T-cell (primary cell): ENCODE results near the gene TRPM5. TPM values are rescaled to one million over a fixed set of nuclear protein-coding genes. Genes with fewer than 3 reads are reported as not detected.

ENCODE experiments used
- ATAC-seq, 4 experiments: fragments of 200-7000 bp in 3 of 4; fragments of 150-1000 bp in 1 of 4; cut with Tn5 transposase; replicated peaks in 1 of 4; 1 replicate in 3 of 4; 2 replicates in 1 of 4; pipeline ENCODE4 v1.10.0; 2021; ENCODE audit warnings: moderate library complexity in 3 of 4, mild to moderate bottlenecking in 2 of 4, moderate number of reproducible peaks in 1 of 4
- CTCF ChIA-PET, 2 donors: fragments of 300-600 bp; sonication (Branson Sonifier 250); formaldehyde crosslinking; loops; one replicate each; lab custom pipeline; 2022; ENCODE audit warnings: antibody characterized with exemption in 2 of 2; lab: Charles Lee
- POLR2A ChIA-PET, 2 donors: fragments of 300-600 bp; sonication (Branson Sonifier 250); formaldehyde crosslinking; loops; one replicate each; lab custom pipeline; 2022; ENCODE audit warnings: antibody characterized with exemption in 2 of 2; lab: Charles Lee
- DNase-seq, 35 experiments: peaks; one replicate each; pipeline versions ENCODE4 v3.0.0 to v3.0.0-alpha.2; 2013 to 2023
- H3K27ac ChIP-seq: one replicate; pipeline ENCODE4 v1.5.1; 2013; ENCODE audit warnings: low read length
- H3K27me3 ChIP-seq, 2 experiments: replicated peaks in 1 of 2; 1 replicate in 1 of 2; 2 replicates in 1 of 2; pipeline versions ENCODE4 v1.6.1 to v1.7.0; 2013; ENCODE audit warnings: low read length in 1 of 2, mixed read lengths in 1 of 2; ENCODE audit not compliant: control insufficient read depth in 2 of 2, insufficient read depth in 2 of 2; ENCODE audit errors: extremely low read depth in 1 of 2
- H3K36me3 ChIP-seq, 2 donors: 1 replicate in 1 of 2; 2 replicates in 1 of 2; pipeline versions ENCODE4 v1.6.1 to v1.7.0; 2013; ENCODE audit warnings: low read length in 1 of 2; ENCODE audit not compliant: control insufficient read depth in 2 of 2, insufficient read depth in 1 of 2; ENCODE audit errors: extremely low read depth in 1 of 2
- H3K4me1 ChIP-seq, 2 experiments: 1 replicate in 1 of 2; 2 replicates in 1 of 2; pipeline versions ENCODE4 v1.6.1 to v1.7.0; 2013; ENCODE audit warnings: low read length in 2 of 2, mixed read lengths in 1 of 2; ENCODE audit not compliant: insufficient read depth in 2 of 2, control insufficient read depth in 1 of 2; ENCODE audit errors: extremely low read depth in 1 of 2
- H3K4me3 ChIP-seq, 2 donors: 1 replicate in 1 of 2; 2 replicates in 1 of 2; pipeline versions ENCODE4 v1.5.1 to v1.7.0; 2013; ENCODE audit warnings: mild to moderate bottlenecking in 2 of 2, low read length in 1 of 2, moderate library complexity in 1 of 2; ENCODE audit not compliant: control insufficient read depth in 1 of 2; ENCODE audit errors: extremely low read depth in 1 of 2
- H3K9me3 ChIP-seq: 2 replicates; pipeline ENCODE4 v1.7.0; 2013
- H3K27ac Mint-ChIP-seq, 2 donors: one replicate each; pipeline ENCODE4 v1.8.0; 2020 to 2021; ENCODE audit warnings: mild to moderate bottlenecking in 2 of 2, mixed read lengths in 2 of 2
- H3K27me3 Mint-ChIP-seq, 2 donors: one replicate each; pipeline ENCODE4 v1.8.0; 2021 to 2022; ENCODE audit warnings: mixed read lengths in 2 of 2
- H3K36me3 Mint-ChIP-seq: one replicate; pipeline ENCODE4 v1.8.0; 2021; ENCODE audit warnings: mixed read lengths
- H3K4me1 Mint-ChIP-seq, 3 donors: one replicate each; pipeline ENCODE4 v1.8.0; 2020 to 2022; ENCODE audit warnings: mixed read lengths in 3 of 3, mild to moderate bottlenecking in 1 of 3
- H3K4me3 Mint-ChIP-seq, 3 donors: one replicate each; pipeline ENCODE4 v1.8.0; 2020 to 2022; ENCODE audit warnings: mild to moderate bottlenecking in 3 of 3, mixed read lengths in 3 of 3, moderate library complexity in 3 of 3
- H3K9me3 Mint-ChIP-seq, 3 donors: one replicate each; pipeline ENCODE4 v1.8.0; 2020 to 2022; ENCODE audit warnings: mixed read lengths in 3 of 3
- WGBS: methylation state at CpG from one replicate; pipeline ENCODE4 v1.1.5; 2013; ENCODE audit warnings: missing lambda C conversion rate; ENCODE audit not compliant: insufficient coverage; 5-methylcytosine and 5-hydroxymethylcytosine counted together
- total RNA-seq, 35 experiments: library from RNA in 6 of 35; stranded (reverse) in 6 of 35; fragments of 120-200 nt in 1 of 35; gene quantifications; one replicate each; pipeline versions ENCODE4 v1.2.1 to v1.2.4 and lab custom pipeline; 2013 to 2026

The TRPM5 gene
- total RNA-seq, 5 donors from 2014 or later (not counting 1 experiment from before 2014, with no cell fraction given) = 0.07 to 0.73 (median 0.22) TPM

DNA sequence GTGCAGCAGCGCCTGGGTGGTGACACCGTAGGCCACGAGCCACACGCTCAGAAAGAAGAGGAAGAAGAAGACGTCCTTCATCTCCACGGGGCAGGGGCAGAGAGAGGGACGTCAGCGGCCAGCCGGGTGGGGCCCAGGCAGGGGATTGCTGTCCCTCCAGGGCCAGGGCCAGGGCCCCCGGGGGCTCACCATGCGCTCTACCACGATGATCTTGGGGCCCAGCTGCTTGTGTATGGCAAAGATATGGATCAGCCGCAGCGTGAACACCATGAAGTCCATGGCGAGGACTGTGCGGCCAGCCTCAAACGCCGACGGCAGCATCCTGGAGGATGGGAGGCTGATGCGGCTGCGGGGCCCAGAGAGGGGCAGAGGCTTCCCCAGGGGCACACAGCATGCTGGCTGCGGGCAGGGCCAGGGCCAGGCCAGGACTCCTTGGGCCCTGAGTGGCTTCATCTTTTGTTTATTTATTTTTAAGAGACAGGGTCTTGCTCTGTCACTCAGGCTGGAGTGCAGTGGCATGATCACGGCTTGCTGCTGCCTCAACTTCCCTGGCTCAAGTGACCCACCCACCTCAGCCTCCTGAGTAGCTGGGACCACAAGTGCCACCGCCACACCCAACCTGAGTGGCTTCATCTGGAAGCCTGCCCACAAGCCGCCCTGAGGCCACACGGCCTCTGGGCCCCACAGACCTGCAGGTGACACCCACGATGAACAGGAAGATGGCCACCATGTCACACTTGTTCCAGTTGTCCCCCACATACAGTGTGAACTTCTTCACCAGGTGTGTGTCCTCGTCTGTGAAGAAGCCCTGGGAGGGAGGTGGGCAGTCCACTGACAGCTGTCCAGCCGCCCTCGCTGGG, 32.6 kb downstream of the TRPM5 start:
- no peak overlapping the region for H3K27ac ChIP-seq
- H3K4me3 ChIP-seq = no peak overlapping the region
- Mint-ChIP-seq H3K27ac (no peak overlapping the region), H3K27me3 (no peaks in the 10 kb centered on the region), H3K4me3 (no peak overlapping the region), H3K9me3 (no peaks in the 10 kb centered on the region), H3K4me1 (no peaks in the 10 kb centered on the region), H3K36me3 (no peaks in the 10 kb centered on the region)
- DNase-seq (no peak), ATAC-seq (no peak)
- CTCF ChIA-PET = no interaction called here
- POLR2A ChIA-PET = no interaction called here
- peaks cover 0 to 4% of the 10 kb centered on the region in 2 experiments for H3K27me3 ChIP-seq
- WGBS = 72% methylated on average over 26 of the region's 30 CpGs
- H3K9me3 ChIP-seq = no peaks in the 10 kb centered on the region
- no peaks in the 10 kb centered on the region for H3K4me1 ChIP-seq
- no peaks in the 10 kb centered on the region for H3K36me3 ChIP-seq

DNA sequence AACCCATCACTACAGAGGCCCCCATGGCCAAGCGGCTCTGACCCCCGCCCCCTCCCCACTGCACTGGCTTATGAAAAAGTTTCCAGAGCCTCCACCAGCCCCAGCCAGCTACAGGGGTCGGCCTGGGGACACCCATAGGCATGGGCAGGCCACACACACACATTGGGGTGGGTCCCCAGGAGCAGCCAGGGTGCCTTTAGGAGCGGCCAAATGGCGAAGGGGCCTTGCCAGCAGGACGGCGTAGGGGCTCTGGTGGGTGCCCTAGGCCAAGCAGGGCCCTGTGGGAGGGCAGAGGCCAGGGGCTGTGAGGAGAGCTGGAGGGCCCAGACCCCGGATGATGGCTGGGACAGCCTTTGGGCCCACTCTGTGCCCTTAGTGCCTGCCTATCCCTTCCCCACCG, 33.7 kb downstream of the TRPM5 start:
- no peaks in the 10 kb centered on the region for H3K9me3 ChIP-seq
- Mint-ChIP-seq H3K4me1 (no peaks in the 10 kb centered on the region), H3K27ac (no peak overlapping the region), H3K9me3 (no peaks in the 10 kb centered on the region), H3K27me3 (no peaks in the 10 kb centered on the region), H3K36me3 (no peaks in the 10 kb centered on the region), H3K4me3 (no peak overlapping the region)
- peaks cover 0 to 4% of the 10 kb centered on the region in 2 experiments for H3K27me3 ChIP-seq
- WGBS = 56% methylated on average over 8 of the region's 9 CpGs
- no peaks in the 10 kb centered on the region for H3K36me3 ChIP-seq
- no peak overlapping the region for H3K4me3 ChIP-seq
- CTCF ChIA-PET = no interaction called here
- H3K27ac ChIP-seq = no peak overlapping the region
- POLR2A ChIA-PET = no interaction called here
- H3K4me1 ChIP-seq = no peaks in the 10 kb centered on the region
- ATAC-seq = no peak
- no peak for DNase-seq

DNA sequence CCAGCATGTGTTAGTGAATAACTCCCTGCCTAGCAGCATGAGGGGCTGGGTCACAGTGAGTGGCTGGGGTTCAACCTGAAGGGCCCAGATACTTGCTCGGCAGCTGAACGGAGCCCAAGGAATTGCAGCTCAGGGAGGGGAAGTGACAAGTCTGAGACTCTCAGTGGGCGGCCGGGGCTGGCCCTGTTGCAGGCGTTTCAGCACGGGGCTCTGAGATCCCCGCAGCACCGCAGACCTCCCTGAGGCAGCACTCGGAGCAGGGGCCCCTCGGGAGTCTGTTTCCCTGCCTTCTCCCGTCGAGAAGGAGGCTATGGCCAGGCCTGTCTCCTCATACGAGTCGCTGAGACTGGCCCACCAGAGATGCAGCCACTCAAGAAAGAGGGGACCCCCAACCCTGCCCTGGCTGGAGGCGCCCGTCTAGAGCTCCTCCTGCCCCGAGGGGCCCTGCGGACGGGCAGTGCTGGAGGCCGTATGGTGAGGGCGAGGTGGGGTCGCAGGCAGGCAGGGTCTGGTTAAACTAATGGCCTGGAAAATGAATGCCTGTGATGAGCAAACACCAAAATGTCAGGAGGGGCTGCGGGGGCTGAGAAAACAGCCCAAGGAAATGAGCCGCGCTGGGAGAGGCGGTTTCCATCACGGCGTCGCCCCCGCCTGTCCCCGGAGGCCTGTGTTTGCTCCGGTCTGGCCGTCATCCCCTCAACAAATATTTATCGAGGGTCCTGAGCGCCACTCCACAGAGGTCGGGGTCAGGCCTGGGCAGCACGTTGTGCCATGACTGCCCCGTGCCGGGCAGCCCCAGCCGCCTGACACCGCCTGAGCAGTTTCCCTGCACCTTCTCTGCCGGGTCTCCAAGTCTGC, 34.5 kb downstream of the TRPM5 start:
- no peaks in the 10 kb centered on the region for H3K27me3 Mint-ChIP-seq
- no peaks in the 10 kb centered on the region for H3K4me1 ChIP-seq
- ChIA-PET CTCF (no interaction called here), POLR2A (interaction anchor here in 1 of 2 donors (0.6 kb wide), 1 partner anchor 126 kb away, joined by 4 read pairs; no protein-coding TSS in a partner anchor)
- H3K36me3 Mint-ChIP-seq = no peaks in the 10 kb centered on the region
- H3K4me1 Mint-ChIP-seq = no peaks in the 10 kb centered on the region
- no peaks in the 10 kb centered on the region for H3K36me3 ChIP-seq
- H3K4me3 ChIP-seq = no peak overlapping the region
- H3K27ac ChIP-seq = no peak overlapping the region
- no peak overlapping the region for H3K4me3 Mint-ChIP-seq
- H3K27ac Mint-ChIP-seq = no peak overlapping the region
- ATAC-seq = no peak
- H3K27me3 ChIP-seq = peaks cover 0 to 4% of the 10 kb centered on the region in 2 experiments
- 83% methylated on average over 37 of the region's 42 CpGs for WGBS
- no peaks in the 10 kb centered on the region for H3K9me3 ChIP-seq
- DNase-seq = no peak
- no peaks in the 10 kb centered on the region for H3K9me3 Mint-ChIP-seq

DNA sequence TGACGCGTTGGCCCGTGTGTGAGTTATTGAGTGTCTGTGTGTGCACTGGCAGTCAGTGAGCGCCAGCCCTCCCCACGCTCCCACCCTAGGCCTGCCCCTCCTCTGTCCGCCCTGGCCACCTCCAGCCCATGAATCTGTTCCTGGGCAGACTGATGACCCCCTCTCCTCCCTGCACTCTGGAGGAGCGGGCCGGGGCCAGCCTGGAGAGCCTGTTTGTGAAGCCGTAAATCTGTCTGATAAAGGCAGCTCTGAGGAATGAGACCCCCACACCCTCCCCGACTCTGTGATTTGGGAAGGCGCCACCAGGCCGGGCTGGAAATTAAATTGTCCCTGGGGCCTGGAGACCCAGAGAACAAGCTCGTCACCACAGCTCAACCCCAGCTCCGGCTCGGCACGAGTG, 35.2 kb downstream of the TRPM5 start:
- no peaks in the 10 kb centered on the region for H3K36me3 Mint-ChIP-seq

DNA sequence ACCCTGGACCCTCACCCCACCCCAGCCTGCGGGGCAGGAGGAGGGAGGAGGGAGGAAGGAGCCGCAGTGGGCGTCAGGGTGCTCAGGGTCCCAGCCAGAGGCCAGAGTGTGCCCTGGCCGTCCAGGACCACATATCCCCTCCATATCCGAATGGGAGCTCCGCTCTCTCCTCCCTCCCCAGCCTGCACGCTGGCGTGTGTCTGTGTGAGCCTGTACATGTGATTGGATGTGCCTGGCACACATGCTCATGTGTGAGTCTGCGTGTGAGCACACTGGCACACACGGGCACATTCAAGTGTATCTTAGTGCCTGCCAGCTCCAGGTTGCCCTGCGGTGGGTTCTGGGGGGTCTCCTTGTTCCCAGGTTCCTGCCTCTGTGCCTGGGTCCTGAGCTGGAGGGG, 35.6 kb downstream of the TRPM5 start:
- Histone ChIP-seq H3K4me3 (no peak overlapping the region), H3K27ac (no peak overlapping the region), H3K9me3 (no peaks in the 10 kb centered on the region), H3K27me3 (peaks cover 0 to 4% of the 10 kb centered on the region in 2 experiments), H3K36me3 (peaks cover 6% of the 10 kb centered on the region in 2 donors), H3K4me1 (no peaks in the 10 kb centered on the region)
- H3K4me3 Mint-ChIP-seq = no peak overlapping the region
- DNase-seq = no peak
- no peaks in the 10 kb centered on the region for H3K9me3 Mint-ChIP-seq
- WGBS = 91% methylated on average over 4 of the region's 11 CpGs
- CTCF ChIA-PET = no interaction called here
- no peaks in the 10 kb centered on the region for H3K36me3 Mint-ChIP-seq
- H3K27ac Mint-ChIP-seq = no peak overlapping the region
- H3K27me3 Mint-ChIP-seq = no peaks in the 10 kb centered on the region
- no peak for ATAC-seq
- POLR2A ChIA-PET = no interaction called here
- H3K4me1 Mint-ChIP-seq = no peaks in the 10 kb centered on the region

More for the DNA sequence above, 35.2 kb downstream of the TRPM5 start:
- POLR2A ChIA-PET = no interaction called here
- no peak for DNase-seq
- Mint-ChIP-seq H3K27ac (no peak overlapping the region), H3K4me1 (no peaks in the 10 kb centered on the region), H3K27me3 (no peaks in the 10 kb centered on the region), H3K4me3 (no peak overlapping the region), H3K9me3 (no peaks in the 10 kb centered on the region)
- H3K4me1 ChIP-seq = no peaks in the 10 kb centered on the region
- 83% methylated on average over 11 of the region's 16 CpGs for WGBS
- peaks cover 1 to 2% of the 10 kb centered on the region in 2 donors for H3K36me3 ChIP-seq
- CTCF ChIA-PET = no interaction called here
- no peak overlapping the region for H3K4me3 ChIP-seq
- H3K9me3 ChIP-seq = no peaks in the 10 kb centered on the region
- no peak for ATAC-seq
- no peak overlapping the region for H3K27ac ChIP-seq
- peaks cover 0 to 4% of the 10 kb centered on the region in 2 experiments for H3K27me3 ChIP-seq

DNA sequence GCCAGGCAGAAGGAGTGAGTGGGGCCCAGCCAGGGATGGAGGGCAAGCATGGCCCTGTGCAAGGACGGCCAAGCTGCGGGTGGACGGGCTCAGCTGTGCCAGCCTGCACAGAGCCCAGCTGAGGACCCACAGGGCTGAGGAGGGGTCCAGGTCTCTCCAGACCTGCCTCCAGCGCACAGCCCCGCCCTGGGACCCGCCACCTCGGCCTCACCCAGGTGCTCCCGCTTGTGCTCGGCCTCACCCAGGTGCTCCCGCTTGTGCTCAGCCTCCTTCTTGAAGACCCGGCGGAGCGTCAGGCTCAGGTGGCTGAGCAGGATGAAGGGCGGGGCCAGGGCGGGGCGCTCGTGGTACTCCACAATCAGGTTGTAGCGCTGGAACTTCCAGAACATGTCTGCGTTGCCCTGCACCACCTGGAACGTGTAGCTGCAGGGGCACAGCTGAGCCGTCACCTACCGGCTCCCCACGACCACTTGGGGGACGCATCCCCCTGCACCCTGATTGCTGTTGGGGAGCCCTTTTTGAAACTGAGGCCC, 37.4 kb downstream of the TRPM5 start:
- Mint-ChIP-seq H3K27me3 (no peaks in the 10 kb centered on the region), H3K4me1 (peaks cover 0 to 9% (median 8%) of the 10 kb centered on the region in 3 donors), H3K4me3 (no peak overlapping the region), H3K36me3 (peaks cover 5% of the 10 kb centered on the region), H3K9me3 (no peaks in the 10 kb centered on the region), H3K27ac (no peak overlapping the region)
- DNase-seq = no peak
- ChIA-PET POLR2A (no interaction called here), CTCF (no interaction called here)
- WGBS = 80% methylated on average over 24 of the region's 24 CpGs
- Histone ChIP-seq H3K9me3 (no peaks in the 10 kb centered on the region), H3K27ac (no peak overlapping the region), H3K36me3 (peaks cover 13 to 23% of the 10 kb centered on the region in 2 donors), H3K4me3 (no peak overlapping the region), H3K4me1 (peaks cover 0 to 8% of the 10 kb centered on the region in 2 experiments), H3K27me3 (peaks cover 0 to 4% of the 10 kb centered on the region in 2 experiments)
- ATAC-seq = no peak
